ENCODE measurements around the gene CCNDBP1.
"Not testable (repeated sequence)": the region's sequence is repeated elsewhere in the genome, so short reads cannot be mapped to it uniquely, and the experiment has no call there.

Gene CCNDBP1

DNA sequence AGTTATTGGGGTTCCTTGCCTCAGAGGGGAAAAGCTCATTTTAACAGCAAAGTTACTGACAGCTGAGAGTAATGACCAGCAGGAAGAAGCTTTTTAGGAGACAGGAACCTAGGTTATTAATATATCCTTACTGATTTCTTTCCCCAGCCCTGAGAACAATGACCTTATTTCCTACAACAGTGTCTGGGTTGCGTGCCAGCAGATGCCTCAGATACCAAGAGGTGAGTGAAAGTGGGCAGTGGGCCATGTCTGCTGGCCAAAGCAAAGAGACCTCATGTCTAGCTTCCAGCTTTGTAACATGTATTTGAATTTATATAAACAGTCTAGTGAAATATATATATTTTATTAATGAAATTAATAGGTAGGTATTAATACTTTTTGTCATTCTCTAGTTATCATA lies 5.0 kb downstream of the CCNDBP1 start:
- DNase-seq (ENCODE audit: low read depth in 1 of 2, low spot score in 1 of 2): no peak

DNA sequence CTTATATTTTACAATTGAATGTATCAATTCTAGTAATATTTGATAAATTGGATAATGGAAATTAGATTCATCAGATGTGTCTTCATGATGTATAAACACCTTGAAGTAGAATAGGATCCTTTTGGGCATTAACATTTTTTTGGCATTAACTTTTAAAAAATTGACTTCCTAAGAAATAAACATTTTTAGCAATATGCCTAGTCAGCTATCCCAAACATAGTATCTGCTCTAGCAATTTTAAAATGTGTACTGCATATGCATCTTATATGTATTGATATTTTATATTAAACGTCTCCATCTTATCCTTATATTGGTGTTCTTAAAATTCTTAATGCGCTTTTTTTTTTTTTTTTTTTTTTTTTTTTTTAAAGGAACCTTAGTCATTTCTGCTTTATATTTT lies 8.5 kb downstream of the CCNDBP1 start:
- DNase-seq (ENCODE audit: low read depth in 1 of 2, low spot score in 1 of 2): no peak

DNA sequence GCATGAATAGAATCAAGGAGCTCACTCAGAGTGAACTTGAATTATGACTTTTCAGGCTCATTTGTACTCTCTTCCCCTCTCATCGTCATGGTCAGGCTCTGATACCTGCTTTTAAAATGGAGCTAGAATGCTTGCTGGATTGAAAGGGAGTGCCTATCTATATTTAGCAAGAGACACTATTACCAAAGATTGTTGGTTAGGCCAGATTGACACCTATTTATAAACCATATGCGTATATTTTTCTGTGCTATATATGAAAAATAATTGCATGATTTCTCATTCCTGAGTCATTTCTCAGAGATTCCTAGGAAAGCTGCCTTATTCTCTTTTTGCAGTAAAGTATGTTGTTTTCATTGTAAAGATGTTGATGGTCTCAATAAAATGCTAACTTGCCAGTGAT lies 9.6 kb downstream of the CCNDBP1 start:
- DNase-seq (ENCODE audit: low read depth in 1 of 2, low spot score in 1 of 2): no peak

DNA sequence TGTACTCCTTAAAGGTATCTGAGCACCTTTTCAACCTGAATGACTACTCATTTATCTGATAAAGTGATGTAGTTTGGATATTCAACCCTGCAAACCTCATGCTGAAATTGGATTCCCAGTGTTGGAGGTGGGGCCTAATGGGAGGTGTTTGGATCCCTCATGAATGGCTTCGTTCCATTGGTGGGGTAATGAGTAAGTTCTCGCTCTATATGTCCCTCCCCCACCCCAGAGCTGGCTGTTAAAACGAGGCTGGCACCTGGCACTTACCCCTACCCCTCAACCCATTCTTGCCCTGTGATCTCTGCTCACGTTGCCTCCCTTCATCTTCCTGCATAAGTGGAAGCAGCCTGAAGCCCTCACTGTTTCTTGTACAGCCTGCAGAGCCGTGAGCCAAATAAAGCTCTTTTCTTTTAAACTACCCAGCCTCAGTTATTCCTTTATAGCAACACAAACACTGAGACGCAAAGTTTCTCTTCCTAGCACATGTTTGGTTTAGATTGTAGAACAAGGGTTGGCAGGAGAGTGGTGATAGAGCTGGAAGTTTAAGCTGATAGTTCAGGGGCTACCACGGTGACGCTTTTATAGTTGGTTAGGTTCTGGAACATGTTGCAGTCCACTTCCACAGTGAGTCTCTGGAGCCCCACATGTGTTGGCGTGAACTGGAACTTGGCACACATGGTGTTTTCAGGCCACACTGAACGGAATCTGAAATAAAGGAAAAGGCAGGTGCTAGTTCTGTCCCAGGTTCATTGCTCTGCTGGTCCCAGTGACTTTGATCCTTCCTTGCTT lies 11.8 kb downstream of the CCNDBP1 start:
- no peak for DNase-seq (ENCODE audit: low read depth in 1 of 2, low spot score in 1 of 2)

DNA sequence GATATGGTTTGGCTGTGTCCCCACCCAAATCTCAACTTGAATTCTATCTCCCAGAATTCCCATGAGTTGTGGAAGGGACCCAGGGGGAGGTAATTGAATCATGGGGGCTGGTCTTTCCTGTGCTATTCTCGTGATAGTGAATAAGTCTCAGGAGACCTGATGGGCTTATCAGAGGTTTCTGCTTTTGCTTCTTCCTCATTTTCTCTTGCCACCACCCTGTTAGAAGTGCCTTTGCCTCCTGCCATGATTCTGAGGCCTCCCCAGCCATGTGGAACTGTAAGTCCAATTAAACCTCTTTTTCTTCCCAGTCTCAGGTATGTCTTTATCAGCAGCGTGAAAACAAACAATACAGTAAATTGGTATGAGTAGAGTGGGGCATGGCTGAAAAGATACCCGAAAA lies 12.6 kb downstream of the CCNDBP1 start:
- DNase-seq (ENCODE audit: low read depth in 1 of 2, low spot score in 1 of 2): not testable (repeated sequence)

DNA sequence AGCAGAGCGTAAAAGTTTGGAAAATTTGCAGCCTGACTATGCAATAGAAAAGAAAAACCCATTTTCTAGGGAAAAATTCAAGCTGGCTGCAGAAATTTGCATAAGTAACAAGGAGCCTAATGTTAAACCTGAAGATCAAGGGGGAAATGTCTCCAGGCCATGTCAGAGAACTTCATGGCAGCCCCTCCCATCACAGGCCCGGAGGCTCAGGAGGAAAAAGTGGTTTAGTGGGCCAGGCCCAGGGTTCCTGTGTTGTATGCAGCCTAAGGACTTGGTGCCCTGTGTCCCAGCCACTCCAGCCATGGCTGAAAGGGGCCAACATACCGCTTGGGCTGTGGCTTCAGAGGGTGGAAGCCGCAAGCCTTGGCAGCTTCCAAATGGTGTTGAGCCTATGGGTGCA lies 13.4 kb downstream of the CCNDBP1 start:
- DNase-seq (ENCODE audit: low read depth in 1 of 2, low spot score in 1 of 2): not testable (repeated sequence)

DNA sequence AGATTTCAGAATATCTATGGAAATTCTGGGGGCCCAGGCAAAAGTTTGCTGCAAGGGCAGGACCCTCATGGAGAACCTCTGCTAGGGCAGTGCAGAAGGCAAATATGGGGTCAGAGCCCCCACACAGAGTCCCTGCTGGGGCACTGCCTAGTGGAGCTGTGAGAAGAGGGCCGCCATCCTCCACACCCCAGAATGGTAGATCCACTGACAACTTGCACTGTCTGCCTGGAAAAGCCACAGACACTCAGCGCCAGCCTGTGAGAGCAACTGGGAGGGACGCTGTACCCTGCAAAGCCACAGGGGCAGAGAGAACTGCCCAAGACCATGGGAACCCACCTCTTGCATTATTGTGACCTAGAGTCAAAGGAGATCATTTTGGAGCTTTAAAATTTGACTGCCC lies 13.8 kb downstream of the CCNDBP1 start:
- DNase-seq (ENCODE audit: low read depth in 1 of 2, low spot score in 1 of 2): no peak

DNA sequence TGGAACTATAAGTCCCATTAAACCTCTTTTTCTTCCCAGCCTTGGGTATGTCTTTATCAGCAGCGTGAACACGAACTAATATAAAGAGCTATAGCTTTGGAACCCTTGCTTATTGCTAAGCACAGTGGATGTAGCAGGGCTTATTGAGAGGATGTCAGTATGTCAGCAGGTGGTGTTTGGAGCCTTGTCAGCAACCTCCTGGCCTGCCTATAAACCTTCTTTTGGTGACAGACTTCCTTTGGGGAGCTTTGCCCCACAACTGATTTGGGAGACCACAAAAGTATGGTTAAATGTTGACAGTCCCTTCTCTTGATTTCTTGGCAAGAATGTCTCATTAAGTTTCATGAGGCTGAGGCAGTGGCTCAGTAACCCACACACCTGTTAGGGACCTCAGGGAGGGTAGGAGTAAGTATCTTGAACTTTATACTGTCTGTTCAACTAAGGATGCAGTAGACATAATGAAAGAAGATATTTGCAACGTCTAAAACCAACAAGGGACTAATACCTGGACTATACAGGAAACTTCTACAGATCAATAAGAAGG lies 14.8 kb downstream of the CCNDBP1 start:
- DNase-seq (ENCODE audit: low read depth in 1 of 2, low spot score in 1 of 2): no peak

DNA sequence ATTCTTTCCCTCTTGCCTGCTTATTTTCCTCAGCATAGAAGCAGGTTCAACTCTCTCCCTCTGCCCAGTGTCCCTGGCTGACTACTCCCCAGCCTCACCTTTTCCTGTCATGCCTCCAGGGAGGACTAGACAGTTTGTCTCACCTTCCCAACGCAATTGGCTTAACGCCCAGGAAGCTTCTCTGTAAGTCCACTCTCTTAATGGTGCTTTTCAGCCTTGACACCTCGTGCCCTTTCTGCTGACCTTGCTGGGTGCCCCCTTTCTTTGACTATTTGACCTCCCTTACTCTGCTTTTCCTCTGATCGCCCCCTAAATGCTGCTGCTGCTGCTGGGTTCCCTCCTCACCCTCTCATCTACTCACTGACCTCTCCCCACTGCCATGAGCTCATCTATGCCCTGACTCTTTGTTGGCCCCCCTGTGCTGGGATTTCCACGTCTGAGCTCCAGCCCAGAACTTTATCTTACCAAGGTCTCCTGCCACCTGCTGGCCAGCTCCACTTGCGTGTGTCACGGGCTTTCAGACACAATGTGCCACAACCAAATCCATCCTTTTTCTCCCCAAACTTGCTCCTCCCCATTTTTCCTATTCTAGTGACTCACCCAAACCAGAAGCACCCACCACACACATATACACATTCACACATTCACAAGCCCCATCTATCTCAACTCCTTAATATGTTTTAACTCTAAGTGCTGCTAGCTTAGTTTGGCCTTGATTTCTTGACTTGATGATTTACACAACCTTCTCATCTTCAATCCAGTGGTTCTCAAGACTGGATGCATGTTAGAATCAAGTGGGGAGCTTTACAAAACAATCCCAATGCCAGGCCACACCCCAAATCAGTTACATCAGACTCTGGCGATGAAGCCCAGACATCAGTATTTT lies 19.1 kb downstream of the CCNDBP1 start:
- DNase-seq (ENCODE audit: low read depth in 1 of 2, low spot score in 1 of 2): peak in 1 of 2 donors; percentile 23

DNA sequence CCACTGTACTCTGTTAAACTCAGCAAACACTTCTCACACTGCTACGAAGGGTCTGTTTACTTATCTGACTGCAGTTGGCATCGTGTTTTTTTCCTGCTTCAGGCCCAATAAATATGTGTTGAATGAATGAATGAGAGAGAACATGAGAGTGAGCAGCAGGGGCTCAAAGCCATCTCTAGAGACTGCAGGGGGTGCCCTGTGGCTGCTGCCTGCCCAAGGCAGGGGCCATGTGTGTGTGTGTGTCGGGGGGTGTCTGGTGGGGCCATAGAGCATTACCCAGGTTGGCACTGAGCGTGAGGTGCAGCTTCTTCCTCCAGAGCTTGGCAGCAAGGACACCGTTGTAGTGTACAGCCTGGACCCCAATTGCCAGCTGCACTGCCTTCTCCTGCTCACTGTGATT lies 20.9 kb downstream of the CCNDBP1 start:
- DNase-seq (ENCODE audit: low read depth in 1 of 2, low spot score in 1 of 2): no peak

DNA sequence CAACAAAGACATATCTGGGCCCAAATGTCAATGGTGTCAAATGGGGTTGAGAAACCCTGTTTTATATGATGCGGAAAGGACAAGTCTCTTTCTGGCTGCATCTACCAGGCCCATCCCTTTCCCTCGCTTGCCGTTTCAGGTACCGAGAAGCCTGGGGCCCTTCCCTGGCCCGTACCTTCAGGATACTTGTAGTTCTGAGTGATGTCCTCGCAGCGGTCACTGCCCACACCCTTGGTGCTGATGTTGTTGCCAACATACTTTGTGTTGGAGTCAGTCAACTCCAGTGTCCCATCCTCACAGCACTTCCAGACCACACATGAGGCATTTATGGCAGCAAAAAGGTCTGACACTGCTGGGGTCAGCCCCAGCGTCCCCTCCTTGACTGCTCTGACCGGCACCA lies 21.8 kb downstream of the CCNDBP1 start:
- DNase-seq (ENCODE audit: low read depth in 1 of 2, low spot score in 1 of 2): no peak

DNA sequence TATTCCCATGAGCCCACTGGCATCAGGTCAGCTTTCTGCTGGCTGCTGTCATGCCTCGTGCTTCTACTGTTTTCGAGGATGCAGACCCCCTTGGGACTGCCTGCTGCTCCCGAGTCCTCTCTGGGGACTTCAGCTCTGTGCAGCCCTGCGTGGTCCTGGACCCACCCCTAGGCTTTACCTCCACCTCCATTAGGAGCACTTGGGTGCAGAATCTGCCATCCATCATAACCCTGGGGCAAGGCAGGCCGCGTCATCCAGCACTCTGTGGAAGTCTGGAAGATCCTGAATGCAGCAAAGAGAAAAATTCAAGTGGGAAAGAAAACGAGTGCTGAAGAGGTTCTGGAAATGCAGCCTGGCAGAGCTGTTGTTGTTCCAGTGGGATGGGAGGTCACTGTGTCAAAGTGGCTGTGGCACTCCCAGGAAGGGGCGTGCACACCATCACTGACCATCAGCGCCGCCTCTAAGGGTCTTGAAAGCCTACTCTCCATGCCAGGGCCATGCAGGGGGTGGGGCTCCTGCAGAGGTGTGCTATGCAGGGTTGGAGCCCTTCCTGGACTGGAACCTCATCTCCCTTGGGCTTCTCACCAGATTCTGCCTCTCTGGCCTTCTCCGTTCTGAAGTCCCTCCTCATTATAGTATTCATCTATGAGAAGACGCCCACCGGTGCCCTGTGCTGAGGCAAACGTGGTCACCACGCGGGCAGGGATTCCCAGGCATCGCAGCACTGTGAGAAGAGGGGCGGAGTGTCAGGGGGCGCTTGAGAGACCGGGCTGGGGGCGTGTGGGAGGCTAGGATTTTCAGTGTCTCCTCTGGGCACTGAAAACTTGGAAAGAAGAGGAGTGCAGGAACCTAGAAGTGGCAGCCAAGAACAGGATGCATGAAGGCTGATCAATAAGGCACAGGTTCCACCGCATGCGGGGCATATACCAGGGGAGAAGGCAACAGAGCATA lies 23.1 kb downstream of the CCNDBP1 start:
- no peak for DNase-seq (ENCODE audit: low read depth in 1 of 2, low spot score in 1 of 2)

DNA sequence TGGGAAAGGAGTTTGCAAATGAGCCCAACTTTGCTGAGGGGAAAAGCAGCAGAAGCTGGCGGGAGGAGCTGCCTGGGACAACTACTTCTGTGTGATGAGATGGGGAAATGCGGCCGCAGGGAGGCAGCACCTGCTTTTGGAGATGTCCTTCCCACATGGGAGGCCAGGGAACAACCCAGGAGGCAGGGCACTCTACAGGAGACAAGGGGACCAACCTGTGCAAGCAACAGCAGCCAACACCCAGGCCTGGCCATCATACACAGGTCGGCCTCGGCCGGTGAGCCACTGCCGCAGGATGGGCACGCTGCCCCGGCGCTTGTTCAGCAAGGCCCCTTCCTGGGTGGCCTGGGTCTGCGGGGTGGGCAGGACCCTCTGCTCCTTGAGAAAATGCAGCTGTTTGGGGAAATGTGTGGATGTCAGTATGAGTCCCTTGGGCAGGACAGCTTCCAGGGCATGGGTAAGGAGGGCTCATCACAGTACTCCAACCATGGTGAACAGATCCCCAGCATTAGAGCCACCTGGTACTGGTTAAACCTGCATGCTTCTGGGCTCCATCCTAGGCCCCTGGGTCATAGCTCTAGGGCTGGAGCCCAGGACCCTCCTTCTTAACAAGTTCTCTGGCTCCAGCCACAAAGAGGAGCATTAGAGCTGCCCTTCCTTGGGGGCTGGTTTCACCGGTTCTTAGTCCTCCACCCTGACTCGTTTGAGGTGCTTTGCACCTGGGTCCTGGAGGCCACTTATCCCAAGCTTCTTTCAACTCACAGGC lies 24.0 kb downstream of the CCNDBP1 start:
- no peak for DNase-seq (ENCODE audit: low read depth in 1 of 2, low spot score in 1 of 2)

DNA sequence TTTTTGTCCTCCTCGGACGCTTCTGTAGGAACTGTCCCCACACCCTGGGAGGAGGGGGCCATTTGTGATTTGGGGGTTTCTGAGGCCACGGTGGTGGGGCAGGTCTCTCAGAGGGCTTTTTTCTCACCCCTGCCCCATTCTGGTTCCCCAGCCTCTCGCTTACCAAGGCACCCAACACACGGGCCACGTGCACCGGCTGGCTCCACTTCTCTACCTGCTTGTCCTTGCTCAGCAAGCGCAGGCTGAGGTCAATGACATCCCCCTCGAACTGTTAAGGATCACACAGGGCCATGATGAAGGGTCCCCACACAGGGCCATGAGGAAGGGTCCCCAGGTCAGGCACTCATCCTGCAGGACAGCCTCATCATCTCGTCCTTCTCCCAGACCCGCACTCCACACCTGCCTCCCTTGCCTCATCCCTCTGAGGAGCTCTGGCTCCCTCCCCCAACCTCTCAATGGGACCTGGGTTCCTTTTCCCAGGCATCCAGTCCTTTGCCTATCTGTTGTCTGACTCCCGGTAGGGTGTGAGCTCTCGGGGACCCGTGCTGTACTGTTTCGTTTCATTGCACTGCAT lies 25.1 kb downstream of the CCNDBP1 start:
- no peak for DNase-seq (ENCODE audit: low read depth in 1 of 2, low spot score in 1 of 2)

DNA sequence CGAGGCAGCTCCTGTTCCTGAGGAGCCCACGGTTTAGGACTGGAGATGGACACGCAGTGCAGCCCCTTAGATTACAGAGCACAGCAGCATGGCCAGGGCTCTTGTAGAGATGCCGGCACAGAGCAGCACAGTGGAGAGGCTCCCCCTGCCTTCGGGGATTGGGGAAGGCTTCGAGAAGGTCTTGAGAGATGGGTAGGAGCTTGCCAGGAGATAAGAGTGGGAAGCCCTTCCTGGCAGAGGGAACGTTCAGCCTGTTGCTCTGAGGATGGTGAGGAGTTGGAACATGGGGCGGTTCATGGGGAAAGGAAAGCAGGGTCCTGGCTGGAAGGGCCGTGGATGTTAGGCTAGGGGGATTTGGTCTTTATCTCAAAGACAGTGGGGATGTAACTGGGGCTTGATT lies 25.6 kb downstream of the CCNDBP1 start:
- DNase-seq (ENCODE audit: low read depth in 1 of 2, low spot score in 1 of 2): no peak

DNA sequence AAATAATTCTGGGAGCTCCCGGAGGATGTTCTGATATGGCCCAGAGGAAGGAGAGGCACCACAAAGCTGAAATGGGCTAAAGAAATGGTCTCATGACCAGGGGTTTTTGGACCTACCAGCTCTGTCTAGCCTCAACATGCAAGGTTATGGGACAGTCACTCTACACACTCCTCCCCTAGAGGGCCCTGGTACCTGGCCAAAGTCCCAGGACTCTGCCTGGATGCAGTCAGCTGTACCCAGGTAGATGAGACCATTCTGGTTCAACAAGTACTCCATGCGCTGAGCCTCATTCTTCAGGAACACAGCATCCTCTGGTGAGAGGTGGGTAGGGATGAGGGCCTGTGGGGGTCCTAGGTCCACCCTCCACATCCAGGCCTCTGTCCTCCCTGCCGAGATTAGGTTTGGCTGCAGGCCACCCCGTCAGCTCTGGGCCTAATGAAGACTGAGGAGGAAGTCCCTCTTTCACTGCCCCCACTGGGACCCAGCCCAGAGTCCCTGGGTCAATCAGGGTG lies 26.1 kb downstream of the CCNDBP1 start:
- DNase-seq (ENCODE audit: low read depth in 1 of 2, low spot score in 1 of 2): no peak

DNA sequence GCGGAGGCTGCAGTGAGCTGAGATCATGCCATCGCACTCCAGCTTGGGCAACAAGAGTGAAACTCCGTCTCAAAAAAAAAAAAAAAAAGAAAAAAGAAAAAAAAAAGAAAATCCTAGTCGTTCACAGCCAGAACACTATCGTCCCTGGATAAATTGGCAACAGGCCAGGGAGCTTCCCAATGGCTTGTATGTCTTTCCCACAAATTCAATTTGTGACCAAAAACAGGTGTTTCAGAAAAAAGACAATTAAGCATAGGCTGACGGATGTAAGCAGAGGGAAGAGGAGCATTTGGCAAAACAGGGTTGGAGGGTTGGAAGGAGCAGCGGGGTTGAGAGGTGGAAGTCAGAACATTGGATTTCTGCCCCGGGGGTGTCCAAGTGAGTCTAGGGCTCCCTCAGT lies 27.1 kb downstream of the CCNDBP1 start:
- no peak for DNase-seq (ENCODE audit: low read depth in 1 of 2, low spot score in 1 of 2)

DNA sequence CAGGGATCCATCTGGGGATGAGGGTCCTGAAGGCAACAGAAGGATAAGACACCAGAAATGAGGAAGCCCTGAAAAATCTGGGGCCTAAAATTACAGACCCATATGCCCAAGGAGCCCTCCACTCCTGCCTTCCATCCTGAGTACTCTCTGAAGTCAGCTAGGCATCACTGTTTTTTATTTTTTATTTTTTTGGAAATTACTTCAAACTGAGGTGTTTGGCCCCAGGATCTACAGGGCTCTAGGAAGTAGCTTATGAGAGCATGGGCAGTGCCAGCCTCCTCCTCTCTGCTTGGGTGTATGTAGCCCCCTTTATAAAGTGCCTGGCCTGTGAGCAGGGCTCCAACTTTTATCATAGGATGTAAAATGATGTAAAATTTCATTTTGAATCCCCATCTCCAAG lies 27.7 kb downstream of the CCNDBP1 start:
- DNase-seq (ENCODE audit: low read depth in 1 of 2, low spot score in 1 of 2): no peak

DNA sequence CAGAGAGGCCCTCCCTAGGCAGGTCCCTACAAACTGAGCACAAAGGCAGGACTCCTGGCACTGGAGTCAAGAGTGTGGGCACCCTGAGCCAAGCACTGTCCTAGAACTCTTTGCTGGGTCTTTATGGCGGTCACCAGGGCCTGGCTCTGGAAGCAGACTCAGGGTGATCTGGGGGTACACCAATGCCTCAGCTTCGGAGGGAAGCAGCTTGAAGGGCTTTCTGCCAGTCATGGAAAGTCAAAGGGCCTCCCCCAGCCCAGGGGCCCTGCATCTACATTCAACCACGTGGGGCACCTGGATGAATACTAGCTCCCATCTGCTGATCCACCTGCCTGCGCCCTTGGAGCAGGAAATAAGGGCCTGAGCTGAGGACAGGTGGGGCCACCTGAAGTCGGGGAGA lies 28.3 kb downstream of the CCNDBP1 start:
- no peak for DNase-seq (ENCODE audit: low read depth in 1 of 2, low spot score in 1 of 2)

DNA sequence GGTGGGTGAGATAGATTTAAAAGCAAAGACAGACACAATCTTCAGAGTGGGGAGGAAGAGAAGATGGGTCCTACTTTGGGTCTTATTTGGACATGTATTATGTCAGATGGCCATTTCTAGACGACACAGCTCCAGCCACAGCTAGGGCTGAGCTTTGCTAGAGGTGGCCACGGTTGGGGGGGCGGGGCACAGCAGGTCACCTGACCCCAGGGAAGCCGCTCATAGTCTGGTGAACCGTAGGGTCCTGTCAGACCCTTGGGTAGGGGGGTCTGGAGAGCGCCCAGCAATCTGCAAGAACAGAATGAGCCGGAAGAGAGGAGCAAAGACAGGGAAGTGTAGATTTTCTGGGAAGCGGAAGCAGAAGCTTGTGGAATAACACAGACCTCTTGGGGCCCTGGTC lies 29.0 kb downstream of the CCNDBP1 start:
- DNase-seq (ENCODE audit: low read depth in 1 of 2, low spot score in 1 of 2): no peak

Measured in stimulated activated CD4-positive, alpha-beta T cell treated with anti-CD3 and anti-CD28 coated beads, Interleukin-15, amount 100 ng/mL, for 1 hour (primary cell).